B cell (primary cell): ENCODE data around the gene RNF157. TPM values are rescaled to one million over a fixed set of nuclear protein-coding genes. Genes with fewer than 3 reads are reported as not detected.

ENCODE experiments used
- ATAC-seq: fragments of 200-7000 bp; cut with Tn5 transposase; one replicate; pipeline ENCODE4 v1.10.0; 2021; ENCODE audit warnings: low read depth, mild to moderate bottlenecking, moderate number of reproducible peaks, moderate library complexity
- CTCF ChIA-PET: fragments of 350-600 bp; sonication (Branson Sonifier 250); formaldehyde crosslinking; loops from one replicate; lab custom pipeline; 2021; ENCODE audit warnings: antibody characterized with exemption, inconsistent platforms; lab: Charles Lee
- POLR2A ChIA-PET: fragments of 350-600 bp; sonication (Branson Sonifier 250); formaldehyde crosslinking; loops from one replicate; lab custom pipeline; 2021; ENCODE audit warnings: antibody characterized with exemption; lab: Charles Lee
- DNase-seq: peaks from one replicate; pipeline ENCODE4 v3.0.0; 2013
- H2AFZ ChIP-seq: 2 replicates; pipeline ENCODE4 v1.6.1; 2012; ENCODE audit warnings: mild to moderate bottlenecking, low read depth, low read length; ENCODE audit not compliant: insufficient read depth, poor library complexity, severe bottlenecking
- H3K27ac ChIP-seq, 2 donors: 1 replicate in 1 of 2; 2 replicates in 1 of 2; pipeline ENCODE4 v1.5.1; 2012 to 2013; ENCODE audit warnings: low read length in 2 of 2, mild to moderate bottlenecking in 2 of 2, moderate library complexity in 1 of 2
- H3K27me3 ChIP-seq, 4 experiments: fragments of 200-600 bp in 1 of 4; sonication (generic) in 1 of 4; replicated peaks in 1 of 4; 1 replicate in 2 of 4; 2 replicates in 2 of 4; pipeline versions ENCODE4 v1.6.1 to v1.7.0; 2013 to 2016; ENCODE audit warnings: low read length in 3 of 4, mild to moderate bottlenecking in 2 of 4, mixed read lengths in 1 of 4, moderate library complexity in 1 of 4; ENCODE audit not compliant: insufficient read depth in 4 of 4, control insufficient read depth in 3 of 4; ENCODE audit errors: control extremely low read depth in 1 of 4
- H3K36me3 ChIP-seq, 2 experiments: replicated peaks in 1 of 2; 1 replicate in 1 of 2; 2 replicates in 1 of 2; pipeline versions ENCODE4 v1.6.1 to v1.7.1; 2013; ENCODE audit warnings: low read length in 1 of 2; ENCODE audit not compliant: insufficient read depth in 2 of 2, control insufficient read depth in 1 of 2; ENCODE audit errors: control extremely low read depth in 1 of 2, extremely low read depth in 1 of 2
- H3K4me1 ChIP-seq, 2 donors: fragments of 200-600 bp in 1 of 2; sonication (generic) in 1 of 2; 1 replicate in 1 of 2; 2 replicates in 1 of 2; pipeline versions ENCODE4 v1.5.1 to v1.6.1; 2013 to 2017; ENCODE audit warnings: low read length in 2 of 2; ENCODE audit not compliant: control insufficient read depth in 2 of 2, insufficient read depth in 2 of 2
- H3K4me2 ChIP-seq: replicated peaks from 2 replicates; pipeline ENCODE3; 2012; ENCODE audit warnings: mild to moderate bottlenecking, low read depth, low read length; ENCODE audit not compliant: poor library complexity, severe bottlenecking
- H3K4me3 ChIP-seq, 5 experiments: fragments of 200-600 bp in 1 of 5; sonication (generic) in 1 of 5; 1 replicate in 3 of 5; 2 replicates in 2 of 5; pipeline versions ENCODE4 v1.5.1 to v1.7.0; 2011 to 2016; ENCODE audit warnings: low read length in 4 of 5, mild to moderate bottlenecking in 4 of 5, low read depth in 2 of 5, control low read depth in 1 of 5, moderate library complexity in 1 of 5; ENCODE audit not compliant: insufficient read depth in 1 of 5; ENCODE audit errors: control extremely low read depth in 1 of 5, extremely low read depth in 1 of 5
- H3K79me2 ChIP-seq: fragments of 200-600 bp; sonication (generic); one replicate; pipeline ENCODE4 v1.6.0; 2016; ENCODE audit warnings: low read length; ENCODE audit not compliant: control insufficient read depth, insufficient read depth
- H3K9ac ChIP-seq: fragments of 200-600 bp; sonication (generic); 2 replicates; pipeline ENCODE4 v1.6.1; 2017; ENCODE audit warnings: mild to moderate bottlenecking, low read length, moderate library complexity
- H3K9me3 ChIP-seq, 3 donors: one replicate each; pipeline versions ENCODE4 v1.6.1 to v1.7.1; 2013; ENCODE audit warnings: low read length in 2 of 3; ENCODE audit not compliant: control insufficient read depth in 2 of 3, insufficient read depth in 1 of 3; ENCODE audit errors: control extremely low read depth in 1 of 3
- H4K20me1 ChIP-seq: 2 replicates; pipeline ENCODE4 v1.6.0; 2012; ENCODE audit warnings: mild to moderate bottlenecking, low read length; ENCODE audit not compliant: insufficient read depth, control insufficient read depth, poor library complexity, severe bottlenecking
- H3K27ac Mint-ChIP-seq: one replicate; pipeline ENCODE4 v1.8.0; 2021; ENCODE audit warnings: mixed read lengths
- H3K27me3 Mint-ChIP-seq: one replicate; pipeline ENCODE4 v1.8.0; 2021; ENCODE audit warnings: mixed read lengths
- H3K4me1 Mint-ChIP-seq: one replicate; pipeline ENCODE4 v1.8.0; 2021; ENCODE audit warnings: mixed read lengths
- H3K4me3 Mint-ChIP-seq: one replicate; pipeline ENCODE4 v1.8.0; 2021; ENCODE audit warnings: mixed read lengths
- H3K9me3 Mint-ChIP-seq: one replicate; pipeline ENCODE4 v1.8.0; 2022; ENCODE audit warnings: mixed read lengths; ENCODE audit not compliant: insufficient read depth
- EZH2 ChIP-seq: IDR thresholded peaks from 2 replicates; pipeline ENCODE4 v1.6.1; 2012; ENCODE audit warnings: borderline replicate concordance, low read depth, mild to moderate bottlenecking, moderate library complexity, low read length; ENCODE audit not compliant: insufficient read depth, poor library complexity, severe bottlenecking
- WGBS: methylation state at CpG from one replicate; pipeline ENCODE4 v1.1.5; 2013; ENCODE audit warnings: missing lambda C conversion rate; ENCODE audit not compliant: insufficient coverage; 5-methylcytosine and 5-hydroxymethylcytosine counted together
- intact Hi-C: fragments of 100-400 bp; cut with micrococcal nuclease; formaldehyde crosslinking; loops from one replicate; pipeline ENCODE4 v1.10.0; 2022
- polyA plus RNA-seq: library from polyadenylated mRNA; depleted of rRNA; stranded (reverse); fragments of >200 nt; gene quantifications from 2 replicates; pipeline ENCODE4 v1.2.3, GENCODE V29; 2012
- total RNA-seq, 2 donors: library from RNA; stranded (reverse); fragments of 120-200 nt in 1 of 2; gene quantifications; 1 replicate in 1 of 2; 2 replicates in 1 of 2; pipeline versions ENCODE4 v1.2.3 to v1.2.4, GENCODE V29; 2013 to 2022
- TF ChIP-seq, protein P1 (sequence below): fragments of 200-600 bp; IDR thresholded peaks from one replicate; pipeline ENCODE4 v1.8.0; 2022; ENCODE audit warnings: antibody characterized with exemption, mild to moderate bottlenecking

RNF157 gene
- total and polyA plus RNA-seq, 2 donors (not counting 1 experiment from before 2014, with no cell fraction given): 0.54 to 1.2 TPM

DNA sequence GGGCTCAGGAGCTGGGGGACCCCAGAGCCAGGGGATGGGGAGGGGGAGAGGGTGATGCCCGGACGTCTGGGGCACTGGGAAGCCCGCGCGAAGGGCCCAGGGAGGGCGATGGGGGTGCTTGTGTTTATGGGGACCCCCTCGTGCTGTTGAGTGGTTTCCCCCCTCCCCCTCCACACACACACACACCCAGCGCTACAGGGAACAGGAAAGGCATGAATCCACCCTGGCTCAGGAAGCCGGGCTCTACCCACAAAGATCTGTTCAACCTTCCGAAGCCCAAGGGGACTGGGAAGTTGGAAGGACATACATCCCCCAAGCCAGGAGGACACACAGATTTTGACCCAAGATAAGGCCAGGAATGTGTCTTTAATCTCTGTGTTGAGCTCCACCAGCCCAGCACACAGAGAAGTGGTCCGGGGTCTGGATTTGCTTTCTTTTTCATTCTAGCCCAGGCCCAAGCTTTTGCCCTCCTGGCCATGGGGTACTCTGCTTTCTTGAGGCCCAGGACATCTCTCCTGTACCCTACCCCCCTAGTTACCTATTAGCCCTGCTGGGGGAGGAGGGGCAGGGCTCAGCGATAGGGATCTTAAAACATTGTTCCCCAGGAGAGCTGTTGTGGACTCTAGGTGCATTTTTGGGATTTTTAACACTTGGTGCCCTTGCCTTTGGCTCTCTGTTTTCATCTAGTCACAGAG lies 26.1 kb upstream of the RNF157 start:
- Mint-ChIP-seq H3K9me3 (no peaks in the 10 kb centered on the region), H3K27ac (peak overlapping the region; percentile 96), H3K27me3 (no peaks in the 10 kb centered on the region), H3K4me3 (peak overlapping the region; percentile 94), H3K4me1 (peaks cover 73% of the 10 kb centered on the region)
- Histone ChIP-seq H3K4me2 (peak overlapping the region; percentile 92), H3K27ac (peak overlapping the region; percentile 77 to 94), H3K79me2 (peaks cover 44% of the 10 kb centered on the region), H3K4me1 (peaks cover 79 to 86% of the 10 kb centered on the region in 2 donors), H4K20me1 (peaks cover 14% of the 10 kb centered on the region), H3K9ac (peak overlapping the region; percentile 90), H3K9me3 (no peaks in the 10 kb centered on the region), H3K27me3 (no peaks in the 10 kb centered on the region), H3K36me3 (peaks cover 2 to 16% of the 10 kb centered on the region in 2 experiments), H3K4me3 (peak overlapping the region; percentile 61 to 91 (median 88)), H2AFZ (no peak overlapping the region)
- ATAC-seq: no peak
- intact Hi-C loops: loop anchor here (5.0 to 10.0 kb wide), 3 partner anchors 362 to 1181 kb away; partner anchors contain the start of genes MRPL38 and SUMO2
- WGBS: 21% methylated on average over 4 of the region's 12 CpGs
- peak; percentile 57 for DNase-seq
- ChIA-PET CTCF (interaction anchor here (1.0 to 16.7 kb wide), 5 partner anchors 9 to 257 kb away, joined by 3 to 435 read pairs (median 6); no protein-coding TSS in a partner anchor), POLR2A (interaction anchor here (0.7 to 1.2 kb wide), 7 partner anchors 8 to 939 kb away, joined by 3 to 7 read pairs (median 4); no protein-coding TSS in a partner anchor)
- TF ChIP-seq, protein P1, sequence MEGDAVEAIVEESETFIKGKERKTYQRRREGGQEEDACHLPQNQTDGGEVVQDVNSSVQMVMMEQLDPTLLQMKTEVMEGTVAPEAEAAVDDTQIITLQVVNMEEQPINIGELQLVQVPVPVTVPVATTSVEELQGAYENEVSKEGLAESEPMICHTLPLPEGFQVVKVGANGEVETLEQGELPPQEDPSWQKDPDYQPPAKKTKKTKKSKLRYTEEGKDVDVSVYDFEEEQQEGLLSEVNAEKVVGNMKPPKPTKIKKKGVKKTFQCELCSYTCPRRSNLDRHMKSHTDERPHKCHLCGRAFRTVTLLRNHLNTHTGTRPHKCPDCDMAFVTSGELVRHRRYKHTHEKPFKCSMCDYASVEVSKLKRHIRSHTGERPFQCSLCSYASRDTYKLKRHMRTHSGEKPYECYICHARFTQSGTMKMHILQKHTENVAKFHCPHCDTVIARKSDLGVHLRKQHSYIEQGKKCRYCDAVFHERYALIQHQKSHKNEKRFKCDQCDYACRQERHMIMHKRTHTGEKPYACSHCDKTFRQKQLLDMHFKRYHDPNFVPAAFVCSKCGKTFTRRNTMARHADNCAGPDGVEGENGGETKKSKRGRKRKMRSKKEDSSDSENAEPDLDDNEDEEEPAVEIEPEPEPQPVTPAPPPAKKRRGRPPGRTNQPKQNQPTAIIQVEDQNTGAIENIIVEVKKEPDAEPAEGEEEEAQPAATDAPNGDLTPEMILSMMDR: no peak
- no peak for TF ChIP-seq EZH2
